Duodenal mucosa (tissue), 2 donors: ENCODE measurements around the gene SUZ12.
"Not testable (repeated sequence)": the region's sequence is repeated elsewhere in the genome, so short reads cannot be mapped to it uniquely, and the experiment has no call there.

Source experiments
- H3K27ac ChIP-seq: one replicate; pipeline ENCODE4 v1.7.0; 2013; ENCODE audit warnings: low read depth, low read length
- H3K27me3 ChIP-seq, 2 donors: one replicate each; pipeline ENCODE4 v1.7.0; 2013; ENCODE audit warnings: low read length in 2 of 2, control low read depth in 1 of 2; ENCODE audit not compliant: insufficient read depth in 2 of 2, control insufficient read depth in 1 of 2
- H3K36me3 ChIP-seq, 2 donors: one replicate each; pipeline ENCODE4 v1.7.0; 2013; ENCODE audit warnings: low read length in 2 of 2, control low read depth in 1 of 2; ENCODE audit not compliant: insufficient read depth in 2 of 2, control insufficient read depth in 1 of 2
- H3K4me1 ChIP-seq, 2 donors: one replicate each; pipeline ENCODE4 v1.7.0; 2013; ENCODE audit warnings: low read length in 2 of 2, control low read depth in 1 of 2; ENCODE audit not compliant: insufficient read depth in 2 of 2, control insufficient read depth in 1 of 2
- H3K4me3 ChIP-seq, 2 donors: one replicate each; pipeline ENCODE4 v1.7.0; 2013; ENCODE audit warnings: low read length in 2 of 2, low read depth in 1 of 2
- H3K9ac ChIP-seq, 2 donors: one replicate each; pipeline ENCODE4 v1.7.0; 2013; ENCODE audit warnings: low read length in 2 of 2, low read depth in 1 of 2
- H3K9me3 ChIP-seq, 2 donors: one replicate each; pipeline ENCODE4 v1.7.0; 2013; ENCODE audit warnings: low read length in 2 of 2, control low read depth in 1 of 2; ENCODE audit not compliant: control insufficient read depth in 1 of 2

Gene SUZ12

GRCh38 chr17:31936615-31937609, at the start of gene SUZ12:
TSS of gene SUZ12 (plus strand) at chr17:31937007. CDS start at chr17:31937247, 240 bp downstream.
- H3K9me3 ChIP-seq, H3K4me1 ChIP-seq, H3K36me3 ChIP-seq, H3K27me3 ChIP-seq: not testable (repeated sequence)
- Histone ChIP-seq H3K27ac (peak within 1 kb of the TSS; percentile 75), H3K4me3 (peak within 1 kb of the TSS; percentile 68 to 77), H3K9ac (peak within 1 kb of the TSS in 1 of 2 donors; percentile 66)

- H3K27ac ChIP-seq: no peak overlapping the region
- H3K9me3 ChIP-seq: no peaks in the 10 kb centered on the region
- no peaks in the 10 kb centered on the region for H3K27me3 ChIP-seq
- no peak overlapping the region for H3K9ac ChIP-seq
- no peaks in the 10 kb centered on the region for H3K4me1 ChIP-seq
- H3K36me3 ChIP-seq: peaks cover 26 to 64% of the 10 kb centered on the region in 2 donors
- H3K4me3 ChIP-seq: no peak overlapping the region
Observed at GRCh38 chr17:31888124-31888523, 48.7 kb upstream of the SUZ12 start.

GRCh38 chr17:31900877-31901276, 35.9 kb upstream of the SUZ12 start:
- H3K9ac ChIP-seq: peak overlapping the region; percentile 91 to 92
- peaks cover 11 to 27% of the 10 kb centered on the region in 2 donors for H3K36me3 ChIP-seq
- no peaks in the 10 kb centered on the region for H3K27me3 ChIP-seq
- no peaks in the 10 kb centered on the region for H3K9me3 ChIP-seq
- H3K4me1 ChIP-seq: peaks cover 4 to 11% of the 10 kb centered on the region in 2 donors
- no peak overlapping the region for H3K27ac ChIP-seq
- H3K4me3 ChIP-seq: peak overlapping the region; percentile 95 to 99

DNA sequence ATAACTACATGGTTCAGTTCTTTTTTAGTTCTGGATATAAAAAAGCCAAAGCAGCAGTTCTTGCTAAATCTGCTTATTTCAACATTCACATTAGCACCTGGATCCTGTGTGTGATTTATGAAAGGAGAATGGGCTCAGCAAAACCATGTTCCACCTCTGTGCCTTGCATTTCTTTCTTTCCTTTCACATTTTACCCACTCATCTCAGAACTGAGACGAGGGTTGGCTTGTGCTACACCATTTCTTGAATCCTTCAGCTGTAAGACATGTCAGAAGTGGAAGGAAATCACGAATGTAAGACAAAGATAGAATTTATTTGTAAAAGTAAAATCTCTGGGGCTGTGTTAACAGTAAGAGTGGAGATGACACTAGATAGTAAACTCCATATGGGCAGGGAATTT, 34.1 kb upstream of the SUZ12 start:
- H3K27me3 ChIP-seq: no peaks in the 10 kb centered on the region
- H3K4me3 ChIP-seq: no peak overlapping the region
- H3K9ac ChIP-seq: no peak overlapping the region
- H3K4me1 ChIP-seq: peaks cover 7 to 11% of the 10 kb centered on the region in 2 donors
- no peaks in the 10 kb centered on the region for H3K9me3 ChIP-seq
- peaks cover 4 to 18% of the 10 kb centered on the region in 2 donors for H3K36me3 ChIP-seq
- H3K27ac ChIP-seq: no peak overlapping the region

- Histone ChIP-seq H3K4me3 (no peak overlapping the region), H3K27ac (no peak overlapping the region), H3K9me3 (no peaks in the 10 kb centered on the region), H3K9ac (no peak overlapping the region), H3K4me1 (peaks cover 7 to 11% of the 10 kb centered on the region in 2 donors), H3K36me3 (peaks cover 0 to 11% of the 10 kb centered on the region in 2 donors), H3K27me3 (no peaks in the 10 kb centered on the region)
Observed at GRCh38 chr17:31903401-31903800, 33.4 kb upstream of the SUZ12 start.

DNA sequence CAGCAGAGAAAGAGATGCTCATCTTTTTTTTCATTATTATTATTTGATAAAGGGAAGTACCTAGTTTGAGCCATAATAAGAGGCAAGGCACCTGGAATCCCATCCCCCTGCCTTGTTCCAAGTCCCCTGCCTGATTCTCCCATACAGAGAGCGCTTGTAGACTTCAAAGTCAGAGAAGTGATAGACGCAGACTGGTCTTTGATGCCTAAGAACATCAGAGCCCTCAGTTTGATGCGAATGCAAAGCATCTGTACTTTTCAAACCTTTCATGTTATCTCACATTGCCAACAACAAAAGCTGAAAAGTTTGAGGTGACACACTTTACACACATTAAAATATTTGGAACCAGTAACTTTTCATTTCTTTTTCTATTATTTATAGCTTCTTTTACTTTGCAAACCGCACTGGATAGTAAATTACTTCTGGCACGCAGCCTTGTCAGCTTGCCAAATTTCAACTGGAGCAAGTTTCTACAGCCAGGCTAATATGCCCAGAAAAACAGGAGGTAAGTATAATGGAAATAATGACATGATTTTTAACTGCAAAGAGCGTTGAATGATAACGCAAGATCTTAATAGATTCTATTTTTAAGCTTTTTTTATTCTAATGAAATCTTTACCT, 29.4 kb upstream of the SUZ12 start:
- Histone ChIP-seq H3K27ac (no peak overlapping the region), H3K36me3 (no peaks in the 10 kb centered on the region), H3K9ac (no peak overlapping the region), H3K4me1 (peaks cover 3 to 6% of the 10 kb centered on the region in 2 donors), H3K9me3 (no peaks in the 10 kb centered on the region), H3K27me3 (no peaks in the 10 kb centered on the region), H3K4me3 (no peak overlapping the region)

- peaks cover 3 to 6% of the 10 kb centered on the region in 2 donors for H3K4me1 ChIP-seq
Observed at GRCh38 chr17:31908386-31908785, 28.4 kb upstream of the SUZ12 start.

DNA sequence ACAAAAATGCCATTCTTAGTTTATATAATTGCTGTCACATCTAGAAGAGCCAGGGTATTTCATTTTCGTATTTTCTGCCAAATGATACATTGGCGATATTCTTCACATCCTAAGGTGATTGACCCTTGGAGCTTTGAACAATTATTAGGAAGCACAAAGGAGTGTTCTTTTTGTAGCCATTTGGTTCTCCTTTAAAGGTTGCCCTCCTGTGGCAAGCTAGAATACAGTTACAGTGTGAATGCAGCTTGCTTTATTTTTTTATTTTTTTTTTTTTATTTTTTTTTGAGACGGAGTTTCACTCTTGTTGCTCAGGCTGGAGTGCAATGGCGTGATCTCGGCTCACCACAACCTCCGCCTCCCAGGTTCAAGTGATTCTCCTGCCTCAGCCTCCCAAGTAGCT, 24.1 kb upstream of the SUZ12 start:
- H3K27ac ChIP-seq, H3K9me3 ChIP-seq, H3K4me1 ChIP-seq, H3K36me3 ChIP-seq, H3K9ac ChIP-seq, H3K4me3 ChIP-seq: not testable (repeated sequence)
- H3K27me3 ChIP-seq: peaks cover 5 to 13% of the 10 kb centered on the region in 2 donors

More at GRCh38 chr17:31908386-31908785, 28.4 kb upstream of the SUZ12 start:
- H3K36me3 ChIP-seq: no peaks in the 10 kb centered on the region
- H3K4me3 ChIP-seq: no peak overlapping the region
- no peak overlapping the region for H3K9ac ChIP-seq
- H3K27ac ChIP-seq: no peak overlapping the region
- H3K9me3 ChIP-seq: no peaks in the 10 kb centered on the region
- H3K27me3 ChIP-seq: no peaks in the 10 kb centered on the region

- Histone ChIP-seq H3K4me1 (peaks cover 0 to 6% of the 10 kb centered on the region in 2 donors), H3K4me3 (no peak overlapping the region), H3K36me3 (no peaks in the 10 kb centered on the region), H3K9ac (no peak overlapping the region), H3K9me3 (no peaks in the 10 kb centered on the region), H3K27me3 (peaks cover 5 to 13% of the 10 kb centered on the region in 2 donors), H3K27ac (no peak overlapping the region)
Observed at GRCh38 chr17:31915456-31916100, 21.2 kb upstream of the SUZ12 start.
